Adrenal gland (tissue), 5 donors: Measurements from ENCODE around the gene NKX2-8.

Experiments used
- CTCF ChIP-seq, 6 experiments: fragments of 450-650 bp in 4 of 6; fragments of 200-600 bp in 2 of 6; sonication (generic) in 1 of 6; IDR thresholded peaks; 1 replicate in 5 of 6; 2 replicates in 1 of 6; pipeline versions ENCODE4 v1.5.1 to v1.8.0; 2016 to 2021; ENCODE audit warnings: antibody characterized with exemption in 6 of 6, mild to moderate bottlenecking in 2 of 6, moderate library complexity in 1 of 6
- POLR2A ChIP-seq, 2 donors: fragments of 450-650 bp; IDR thresholded peaks; one replicate each; pipeline ENCODE4 v1.6.1; 2017; ENCODE audit warnings: antibody characterized with exemption in 2 of 2, mild to moderate bottlenecking in 2 of 2, moderate library complexity in 1 of 2
- donor health status: DM: no; HTN: no; CAD: no.

DNA sequence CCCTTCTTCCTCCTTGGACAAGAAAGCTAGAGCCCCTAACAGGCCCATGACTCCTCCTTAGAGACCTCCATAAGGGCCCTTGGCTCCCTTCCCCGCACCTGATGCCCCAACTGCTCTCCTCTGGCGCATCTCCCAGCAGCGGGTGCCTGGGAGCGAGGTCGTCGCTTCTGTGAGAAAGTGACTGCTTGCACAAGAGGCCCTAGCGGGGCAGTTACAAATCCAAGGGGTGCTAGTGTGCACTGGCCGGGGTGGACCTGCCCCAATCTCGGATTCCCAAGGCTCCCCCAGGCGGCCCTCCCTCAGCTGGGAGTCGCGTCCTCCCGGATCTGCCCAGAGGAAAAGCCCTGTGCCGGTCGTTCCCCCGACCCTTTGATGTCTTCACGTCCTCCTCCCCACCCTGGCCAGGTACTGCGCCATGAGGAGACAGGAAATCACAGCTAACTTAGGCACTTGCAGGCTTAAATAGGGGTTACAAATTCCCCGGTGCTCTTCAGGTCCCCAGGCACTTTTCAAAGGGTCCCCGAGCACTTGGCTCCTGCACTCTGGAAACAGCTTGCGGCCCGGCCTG lies 2.8 kb downstream of the NKX2-8 start:
- no peak for TF ChIP-seq CTCF (IDR thresholded peaks at IDR 0.05)
- TF ChIP-seq POLR2A (IDR thresholded peaks at IDR 0.05): no peak
